Retinal pigment epithelial cell (primary cell): ENCODE measurements around the gene HBS1L.

Experiments
- DNase-seq: peaks from one replicate; pipeline ENCODE4 v3.0.0-alpha.2; 2010; ENCODE audit warnings: low read depth
- H3K4me3 ChIP-seq: 2 replicates; pipeline ENCODE4 v1.5.1; 2011; ENCODE audit warnings: mild to moderate bottlenecking, low read length, control low read depth, moderate library complexity
- TF ChIP-seq, protein P1 (sequence below): conservative IDR thresholded peaks from 2 replicates; pipeline ENCODE4 v1.5.1; 2011; ENCODE audit warnings: low read depth, low read length, control low read depth, inconsistent platforms

Gene HBS1L

DNA sequence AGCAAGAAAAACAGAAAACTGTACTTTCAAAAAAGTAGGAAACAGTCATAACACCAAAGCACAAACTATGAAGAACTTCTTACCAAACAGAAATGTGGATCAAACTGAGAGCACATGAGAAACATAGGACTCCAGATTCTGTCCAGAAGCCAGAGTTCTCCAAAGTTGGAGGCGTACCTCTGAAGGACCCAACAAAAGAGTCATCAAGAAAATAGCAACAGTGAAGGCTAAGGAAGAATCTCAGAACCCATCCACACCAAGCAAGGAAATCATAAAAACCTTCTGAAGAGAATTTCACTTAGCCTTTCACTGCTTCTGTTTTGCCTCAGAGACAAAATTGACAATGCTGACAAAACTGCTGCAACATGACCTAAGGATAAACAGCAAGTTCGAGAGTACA lies 29.4 kb downstream of the HBS1L start:
- H3K4me3 ChIP-seq: no peak overlapping the region
- TF ChIP-seq, protein P1, sequence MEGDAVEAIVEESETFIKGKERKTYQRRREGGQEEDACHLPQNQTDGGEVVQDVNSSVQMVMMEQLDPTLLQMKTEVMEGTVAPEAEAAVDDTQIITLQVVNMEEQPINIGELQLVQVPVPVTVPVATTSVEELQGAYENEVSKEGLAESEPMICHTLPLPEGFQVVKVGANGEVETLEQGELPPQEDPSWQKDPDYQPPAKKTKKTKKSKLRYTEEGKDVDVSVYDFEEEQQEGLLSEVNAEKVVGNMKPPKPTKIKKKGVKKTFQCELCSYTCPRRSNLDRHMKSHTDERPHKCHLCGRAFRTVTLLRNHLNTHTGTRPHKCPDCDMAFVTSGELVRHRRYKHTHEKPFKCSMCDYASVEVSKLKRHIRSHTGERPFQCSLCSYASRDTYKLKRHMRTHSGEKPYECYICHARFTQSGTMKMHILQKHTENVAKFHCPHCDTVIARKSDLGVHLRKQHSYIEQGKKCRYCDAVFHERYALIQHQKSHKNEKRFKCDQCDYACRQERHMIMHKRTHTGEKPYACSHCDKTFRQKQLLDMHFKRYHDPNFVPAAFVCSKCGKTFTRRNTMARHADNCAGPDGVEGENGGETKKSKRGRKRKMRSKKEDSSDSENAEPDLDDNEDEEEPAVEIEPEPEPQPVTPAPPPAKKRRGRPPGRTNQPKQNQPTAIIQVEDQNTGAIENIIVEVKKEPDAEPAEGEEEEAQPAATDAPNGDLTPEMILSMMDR: no peak
- no peak for DNase-seq

DNA sequence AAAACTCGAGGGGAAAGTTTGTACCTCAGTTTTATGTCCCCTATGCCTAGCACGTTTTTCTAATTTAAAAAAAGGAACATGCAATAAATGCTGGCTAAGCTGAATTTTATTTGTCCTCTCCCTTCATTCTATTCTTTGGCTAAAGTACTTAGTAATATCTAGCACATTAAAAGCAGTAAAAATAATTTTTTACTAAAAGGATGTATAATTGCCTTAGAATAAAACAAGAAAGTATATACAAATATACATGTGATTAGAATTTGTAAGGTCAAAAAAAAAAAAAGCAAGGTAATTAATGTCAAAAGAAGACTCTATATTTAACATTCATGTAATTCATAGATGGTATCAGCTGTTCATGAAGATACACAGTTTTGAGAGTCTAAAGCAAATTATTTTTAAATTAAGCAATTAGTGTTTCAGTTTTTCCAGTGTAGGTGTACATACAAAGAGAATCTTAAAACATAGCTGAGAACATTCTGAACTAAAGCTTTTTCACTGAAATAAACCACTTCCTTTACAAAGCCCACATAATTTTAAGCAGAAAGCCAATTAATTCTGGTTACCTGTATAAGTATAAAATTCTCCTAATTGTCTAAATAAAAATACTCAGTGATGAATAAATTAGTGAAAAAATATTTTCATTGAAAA lies 32.4 kb downstream of the HBS1L start:
- no peak for DNase-seq
- TF ChIP-seq, protein P1: no peak

DNA sequence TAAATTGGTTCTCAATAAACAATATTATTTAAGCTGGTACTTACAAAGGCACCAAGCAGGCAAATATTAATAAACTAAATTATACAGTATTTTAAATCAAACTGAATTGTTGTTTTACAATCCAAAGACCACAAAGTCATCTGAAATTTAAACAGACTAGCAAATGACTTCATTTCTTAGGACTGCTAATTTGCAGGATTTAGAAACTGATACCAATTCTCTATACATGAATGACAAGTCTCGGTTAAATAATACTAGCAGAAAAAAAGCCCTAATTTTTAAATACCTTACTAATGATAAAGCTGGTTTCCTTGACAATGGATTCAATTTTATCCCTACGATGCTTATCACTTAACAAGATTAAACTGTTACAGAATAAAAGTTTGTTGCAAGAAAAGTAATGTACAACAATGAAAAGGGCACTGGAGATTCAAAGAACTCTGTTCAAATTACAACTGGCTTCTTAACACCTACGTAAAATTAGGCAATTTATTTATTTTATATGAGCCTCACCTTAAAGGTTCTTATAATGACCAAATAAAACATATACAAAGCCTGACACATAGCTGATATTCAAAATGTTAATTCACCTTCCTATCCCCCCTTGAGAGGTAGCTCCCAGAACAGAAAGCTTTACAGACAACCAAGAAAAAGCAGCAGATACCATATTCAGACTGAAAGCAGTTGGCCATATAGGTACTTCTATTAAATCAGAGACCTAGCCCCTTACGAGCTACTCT lies 33.1 kb downstream of the HBS1L start:
- TF ChIP-seq, protein P1: no peak
- no peak for DNase-seq
- H3K4me3 ChIP-seq: no peak overlapping the region

More for the DNA sequence above, 32.4 kb downstream of the HBS1L start:
- no peak overlapping the region for H3K4me3 ChIP-seq

DNA sequence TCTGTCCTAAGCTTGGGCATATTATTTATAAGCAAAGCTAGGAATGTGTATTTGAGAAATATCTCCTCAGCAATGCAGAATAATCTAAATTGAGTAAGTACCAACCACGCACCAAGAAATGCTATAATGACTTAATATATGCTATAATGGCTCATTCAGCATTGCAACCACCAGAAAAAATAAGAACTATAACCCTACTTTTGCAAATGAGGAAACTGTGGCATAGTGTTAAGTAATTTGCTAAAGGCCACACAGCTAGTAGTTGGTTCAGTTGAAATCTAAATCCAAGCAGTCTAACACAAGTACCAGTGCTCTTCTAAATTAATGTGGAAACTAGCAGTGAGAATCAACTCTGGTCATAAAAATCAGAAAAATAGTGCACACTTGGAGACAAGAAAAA lies 35.7 kb downstream of the HBS1L start:
- H3K4me3 ChIP-seq: no peak overlapping the region
- DNase-seq: no peak
- TF ChIP-seq, protein P1: no peak

DNA sequence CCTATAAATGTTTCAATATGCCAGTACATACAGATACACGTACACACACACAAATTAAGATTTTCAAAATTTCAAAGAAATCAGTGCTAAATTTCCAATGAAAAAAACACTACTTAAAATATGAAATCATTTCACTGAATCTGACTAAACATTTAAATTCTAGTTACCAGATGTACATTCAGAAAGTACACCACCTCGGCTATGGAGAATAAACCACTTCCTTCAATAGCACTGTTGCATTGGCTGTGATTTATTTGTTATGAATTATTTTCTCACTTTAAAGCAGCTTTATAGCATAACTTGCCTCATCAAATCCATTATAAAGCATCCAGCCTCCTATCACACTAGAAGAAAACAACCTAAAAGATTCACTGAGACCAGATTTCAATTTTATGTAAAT lies 36.6 kb downstream of the HBS1L start:
- TF ChIP-seq, protein P1: no peak
- DNase-seq: no peak
- no peak overlapping the region for H3K4me3 ChIP-seq

DNA sequence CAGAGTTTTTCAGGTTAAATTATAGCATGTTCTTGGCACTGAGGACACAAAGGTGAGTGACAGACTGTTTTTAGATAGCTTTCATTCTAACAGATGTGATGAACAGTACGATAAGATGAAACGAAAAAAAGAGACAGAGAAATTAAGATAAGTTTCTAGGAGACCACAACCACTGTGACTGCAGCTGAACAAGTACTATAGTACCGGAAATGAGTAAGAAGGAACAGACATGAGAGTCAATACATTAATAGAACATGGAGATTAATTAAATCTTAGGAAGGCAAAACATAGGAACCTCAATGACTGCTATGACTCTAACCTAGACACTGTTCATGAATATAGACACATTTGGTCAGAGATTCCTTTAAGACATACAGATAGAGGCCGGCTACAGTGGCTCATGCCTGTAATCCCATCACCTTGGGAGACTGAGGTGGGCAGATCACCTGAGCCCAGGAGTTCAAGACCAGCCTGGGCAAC lies 40.2 kb downstream of the HBS1L start:
- no peak for DNase-seq
- TF ChIP-seq, protein P1: no peak
- no peak overlapping the region for H3K4me3 ChIP-seq

DNA sequence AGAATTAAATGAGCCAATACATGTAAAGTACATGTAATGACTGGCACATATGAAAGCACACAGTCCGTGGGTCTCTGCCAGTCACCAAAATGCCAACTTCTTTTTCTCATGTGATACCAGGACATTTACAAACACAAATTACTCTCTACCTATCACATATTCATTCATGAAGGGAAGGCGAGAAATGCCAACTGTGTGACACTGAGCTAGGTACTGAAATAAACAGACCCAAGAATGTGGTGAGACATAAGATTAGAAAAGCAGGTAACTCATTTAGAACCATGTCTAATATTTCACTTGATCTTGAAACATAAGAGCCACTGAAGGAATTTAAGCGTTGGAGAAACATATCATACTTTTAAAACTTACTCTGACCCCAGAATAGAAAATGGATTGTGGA lies 41.4 kb downstream of the HBS1L start:
- TF ChIP-seq, protein P1: no peak
- H3K4me3 ChIP-seq: no peak overlapping the region
- DNase-seq: no peak
